Karpas-422 (cell line): Measurements from ENCODE around the gene ACSF3. TPM values are rescaled to one million over a fixed set of nuclear protein-coding genes. Genes with fewer than 3 reads are reported as not detected.

Source experiments
- DNase-seq: peaks from one replicate; pipeline ENCODE4 v3.0.0-alpha.2; 2015
- H2AFZ ChIP-seq: fragments of 200-600 bp; sonication (generic); 2 replicates; pipeline ENCODE4 v1.6.1; 2014; ENCODE audit warnings: antibody characterized with exemption, low read length, mixed read lengths
- H3K27ac ChIP-seq: fragments of 200-600 bp; sonication (generic); 2 replicates; pipeline ENCODE4 v1.5.1; 2014; ENCODE audit warnings: mild to moderate bottlenecking, low read length, moderate library complexity
- H3K27me3 ChIP-seq: fragments of 200-600 bp; sonication (generic); 2 replicates; pipeline ENCODE4 v1.6.1; 2014; ENCODE audit warnings: low read length, mixed read lengths
- H3K36me3 ChIP-seq: fragments of 200-600 bp; sonication (generic); 2 replicates; pipeline ENCODE4 v1.6.1; 2014; ENCODE audit warnings: low read length, mixed read lengths; ENCODE audit not compliant: insufficient read depth
- H3K4me1 ChIP-seq: fragments of 200-600 bp; sonication (generic); 2 replicates; pipeline ENCODE4 v1.6.1; 2014; ENCODE audit warnings: mild to moderate bottlenecking, low read length, mixed read lengths
- H3K4me2 ChIP-seq: fragments of 200-600 bp; sonication (generic); 2 replicates; pipeline ENCODE4 v1.6.1; 2014; ENCODE audit warnings: low read length, low read depth, mild to moderate bottlenecking; ENCODE audit not compliant: poor library complexity, severe bottlenecking
- H3K4me3 ChIP-seq: fragments of 200-600 bp; sonication (generic); 2 replicates; pipeline ENCODE4 v1.5.1; 2014; ENCODE audit warnings: mild to moderate bottlenecking, antibody characterized with exemption, low read length, mixed read lengths
- H3K79me2 ChIP-seq: fragments of 200-600 bp; sonication (generic); 2 replicates; pipeline ENCODE4 v1.6.1; 2014; ENCODE audit warnings: mild to moderate bottlenecking, low read length, mixed read lengths
- H3K9ac ChIP-seq: fragments of 200-600 bp; sonication (generic); 2 replicates; pipeline ENCODE4 v1.6.0; 2014; ENCODE audit warnings: low read length
- H3K9me2 ChIP-seq: fragments of 200-600 bp; sonication (generic), shearing (Covaris generic); replicated peaks from 2 replicates; pipeline ENCODE4 v1.6.0; 2014; ENCODE audit warnings: mild to moderate bottlenecking, low read length, moderate library complexity; ENCODE audit not compliant: insufficient read depth
- H3K9me3 ChIP-seq: fragments of 300-700, 200-600 bp; sonication (generic); 2 replicates; pipeline ENCODE4 v1.6.1; 2014; ENCODE audit warnings: low read length, mixed read lengths
- H4K20me1 ChIP-seq: fragments of 200-600 bp; sonication (generic); 2 replicates; pipeline ENCODE4 v1.6.1; 2014; ENCODE audit warnings: mild to moderate bottlenecking, antibody characterized with exemption, low read length, low read depth; ENCODE audit not compliant: insufficient read depth
- total RNA-seq: library from RNA; depleted of rRNA; stranded (reverse); fragments of >200 nt; shearing (Covaris generic); gene quantifications from 2 replicates; pipeline ENCODE4 v1.2.3, GENCODE V29; 2014; ENCODE audit warnings: low replicate concordance

The ACSF3 gene
- total RNA-seq, 1 experiment from 2014 or later = 30.4 TPM

GRCh38 chr16:89120281-89120680 lies 26.6 kb downstream of the ACSF3 start:
- Histone ChIP-seq H3K27ac (no peak overlapping the region), H3K9ac (no peak overlapping the region), H3K9me2 (no peaks in the 10 kb centered on the region), H3K4me1 (peaks cover 11% of the 10 kb centered on the region), H2AFZ (no peak overlapping the region), H3K9me3 (no peaks in the 10 kb centered on the region), H3K27me3 (no peaks in the 10 kb centered on the region), H3K79me2 (peaks cover 6% of the 10 kb centered on the region), H4K20me1 (no peaks in the 10 kb centered on the region), H3K36me3 (peaks cover 6% of the 10 kb centered on the region; the same call in 1 of the 2 replicates), H3K4me3 (no peak overlapping the region), H3K4me2 (no peak overlapping the region)
- DNase-seq = no peak

- no peaks in the 10 kb centered on the region for H3K9me2 ChIP-seq
- no peak overlapping the region for H3K9ac ChIP-seq
- no peak overlapping the region for H3K4me3 ChIP-seq
- H3K9me3 ChIP-seq = no peaks in the 10 kb centered on the region
- H3K36me3 ChIP-seq = peaks cover 12% of the 10 kb centered on the region; the same call in 1 of the 2 replicates
- H4K20me1 ChIP-seq = no peaks in the 10 kb centered on the region
- no peak for DNase-seq
- H3K27me3 ChIP-seq = no peaks in the 10 kb centered on the region
- H3K79me2 ChIP-seq = peaks cover 4% of the 10 kb centered on the region
- no peak overlapping the region for H3K27ac ChIP-seq
- H3K4me1 ChIP-seq = peaks cover 4% of the 10 kb centered on the region; the same call in 1 of the 2 replicates
- H3K4me2 ChIP-seq = no peak overlapping the region
- H2AFZ ChIP-seq = no peak overlapping the region
These were observed 27.3 kb downstream of the ACSF3 start for GRCh38 chr16:89120921-89121351.

GRCh38 chr16:89121691-89122321 lies 28.2 kb downstream of the ACSF3 start:
- Histone ChIP-seq H3K27me3 (no peaks in the 10 kb centered on the region), H3K9ac (no peak overlapping the region), H3K79me2 (no peaks in the 10 kb centered on the region), H3K9me2 (no peaks in the 10 kb centered on the region), H3K4me2 (no peak overlapping the region), H3K4me1 (peaks cover 4% of the 10 kb centered on the region; the same call in 1 of the 2 replicates), H2AFZ (no peak overlapping the region), H3K27ac (no peak overlapping the region), H3K36me3 (peaks cover 13% of the 10 kb centered on the region; the same call in 1 of the 2 replicates), H4K20me1 (no peaks in the 10 kb centered on the region), H3K4me3 (no peak overlapping the region), H3K9me3 (no peaks in the 10 kb centered on the region)
- no peak for DNase-seq

GRCh38 chr16:89122322-89122851 lies 28.7 kb downstream of the ACSF3 start:
- H3K9me3 ChIP-seq = no peaks in the 10 kb centered on the region
- no peak overlapping the region for H3K27ac ChIP-seq
- peaks cover 13% of the 10 kb centered on the region; the same call in 1 of the 2 replicates for H3K36me3 ChIP-seq
- no peak overlapping the region for H2AFZ ChIP-seq
- H3K9me2 ChIP-seq = no peaks in the 10 kb centered on the region
- peaks cover 4% of the 10 kb centered on the region; the same call in 1 of the 2 replicates for H3K4me1 ChIP-seq
- no peak overlapping the region for H3K9ac ChIP-seq
- peak; percentile 42 for DNase-seq
- H4K20me1 ChIP-seq = no peaks in the 10 kb centered on the region
- H3K27me3 ChIP-seq = no peaks in the 10 kb centered on the region
- no peak overlapping the region for H3K4me3 ChIP-seq
- no peaks in the 10 kb centered on the region for H3K79me2 ChIP-seq
- no peak overlapping the region for H3K4me2 ChIP-seq

GRCh38 chr16:89123001-89123830 lies 29.6 kb downstream of the ACSF3 start:
- Histone ChIP-seq H3K27ac (no peak overlapping the region), H3K36me3 (peaks cover 13% of the 10 kb centered on the region; the same call in 1 of the 2 replicates), H3K9ac (no peak overlapping the region), H3K27me3 (no peaks in the 10 kb centered on the region), H3K9me3 (no peaks in the 10 kb centered on the region), H2AFZ (no peak overlapping the region), H3K4me3 (no peak overlapping the region), H3K9me2 (no peaks in the 10 kb centered on the region), H3K4me1 (peaks cover 4% of the 10 kb centered on the region; the same call in 1 of the 2 replicates), H3K4me2 (no peak overlapping the region), H4K20me1 (no peaks in the 10 kb centered on the region), H3K79me2 (0 out of 2 replicates have a peak, but pooled peaks cover 3% of the 10 kb centered on the region)
- DNase-seq = no peak

GRCh38 chr16:89123831-89124100 lies 30.1 kb downstream of the ACSF3 start:
- no peaks in the 10 kb centered on the region for H4K20me1 ChIP-seq
- H3K36me3 ChIP-seq = peaks cover 17% of the 10 kb centered on the region
- 0 out of 2 replicates have a peak, but pooled peaks cover 1% of the 10 kb centered on the region for H3K9me3 ChIP-seq
- peaks cover 4% of the 10 kb centered on the region; the same call in 1 of the 2 replicates for H3K4me1 ChIP-seq
- H3K27ac ChIP-seq = no peak overlapping the region
- no peaks in the 10 kb centered on the region for H3K27me3 ChIP-seq
- H3K9ac ChIP-seq = no peak overlapping the region
- H3K79me2 ChIP-seq = peaks cover 7% of the 10 kb centered on the region
- no peak overlapping the region for H3K4me2 ChIP-seq
- H2AFZ ChIP-seq = no peak overlapping the region
- H3K9me2 ChIP-seq = no peaks in the 10 kb centered on the region
- H3K4me3 ChIP-seq = no peak overlapping the region
- no peak for DNase-seq

- no peaks in the 10 kb centered on the region for H3K4me1 ChIP-seq
- H3K9me2 ChIP-seq = no peaks in the 10 kb centered on the region
- no peak for DNase-seq
- H3K79me2 ChIP-seq = peaks cover 31% of the 10 kb centered on the region
- H3K4me3 ChIP-seq = no peak overlapping the region
- H2AFZ ChIP-seq = no peak overlapping the region
- no peak overlapping the region for H3K27ac ChIP-seq
- no peak overlapping the region for H3K4me2 ChIP-seq
- 0 out of 2 replicates have a peak, but pooled peaks cover 8% of the 10 kb centered on the region for H3K9me3 ChIP-seq
- H3K36me3 ChIP-seq = peaks cover 24% of the 10 kb centered on the region
- no peak overlapping the region for H3K9ac ChIP-seq
- no peaks in the 10 kb centered on the region for H4K20me1 ChIP-seq
- H3K27me3 ChIP-seq = no peaks in the 10 kb centered on the region
These were observed 35.7 kb downstream of the ACSF3 start for GRCh38 chr16:89129378-89129777.

GRCh38 chr16:89130448-89130847 lies 36.8 kb downstream of the ACSF3 start:
- no peak overlapping the region for H2AFZ ChIP-seq
- H3K9me2 ChIP-seq = no peaks in the 10 kb centered on the region
- H4K20me1 ChIP-seq = no peaks in the 10 kb centered on the region
- H3K36me3 ChIP-seq = peaks cover 22% of the 10 kb centered on the region
- H3K27me3 ChIP-seq = no peaks in the 10 kb centered on the region
- H3K9ac ChIP-seq = no peak overlapping the region
- peaks cover 31% of the 10 kb centered on the region for H3K79me2 ChIP-seq
- 0 out of 2 replicates have a peak, but pooled peaks cover 8% of the 10 kb centered on the region for H3K9me3 ChIP-seq
- H3K27ac ChIP-seq = no peak overlapping the region
- H3K4me2 ChIP-seq = no peak overlapping the region
- H3K4me1 ChIP-seq = no peaks in the 10 kb centered on the region
- no peak for DNase-seq
- no peak overlapping the region for H3K4me3 ChIP-seq
